ENCODE results near the gene GOLGA7B.

DNA sequence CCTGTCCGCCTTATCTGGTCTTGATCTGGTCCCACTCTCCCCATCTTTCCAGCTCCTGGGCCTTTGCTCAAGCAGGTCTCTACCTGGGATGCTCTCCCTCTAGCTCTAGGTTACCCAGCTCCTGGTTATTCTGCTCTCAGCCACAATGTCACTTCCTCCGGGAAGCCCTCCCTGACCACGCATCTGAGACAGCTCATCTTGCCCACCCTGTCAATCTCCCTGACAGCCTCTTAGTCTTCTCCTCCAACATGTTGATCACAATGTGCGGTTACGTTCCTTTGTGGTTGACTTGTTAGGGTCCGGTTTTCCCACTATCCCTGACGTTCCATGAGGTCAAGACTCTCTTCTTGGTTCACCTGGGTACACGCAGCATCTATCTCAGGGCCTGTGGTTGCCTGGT is 55.6 kb downstream of the GOLGA7B start:
- TF ChIP-seq POLR2AphosphoS5 (IDR thresholded peaks at IDR 0.05; ENCODE audit: low read depth, low read length), result no peak
- TF ChIP-seq FOXP2 (optimal IDR thresholded peaks at IDR 0.05; ENCODE audit: borderline replicate concordance, extremely low read depth, extremely low read length, insufficient read depth), result no peak
- TF ChIP-seq TAF1 (IDR thresholded peaks at IDR 0.05; ENCODE audit: borderline replicate concordance, insufficient read depth, low read length), result no peak
- TF ChIP-seq, protein P1, sequence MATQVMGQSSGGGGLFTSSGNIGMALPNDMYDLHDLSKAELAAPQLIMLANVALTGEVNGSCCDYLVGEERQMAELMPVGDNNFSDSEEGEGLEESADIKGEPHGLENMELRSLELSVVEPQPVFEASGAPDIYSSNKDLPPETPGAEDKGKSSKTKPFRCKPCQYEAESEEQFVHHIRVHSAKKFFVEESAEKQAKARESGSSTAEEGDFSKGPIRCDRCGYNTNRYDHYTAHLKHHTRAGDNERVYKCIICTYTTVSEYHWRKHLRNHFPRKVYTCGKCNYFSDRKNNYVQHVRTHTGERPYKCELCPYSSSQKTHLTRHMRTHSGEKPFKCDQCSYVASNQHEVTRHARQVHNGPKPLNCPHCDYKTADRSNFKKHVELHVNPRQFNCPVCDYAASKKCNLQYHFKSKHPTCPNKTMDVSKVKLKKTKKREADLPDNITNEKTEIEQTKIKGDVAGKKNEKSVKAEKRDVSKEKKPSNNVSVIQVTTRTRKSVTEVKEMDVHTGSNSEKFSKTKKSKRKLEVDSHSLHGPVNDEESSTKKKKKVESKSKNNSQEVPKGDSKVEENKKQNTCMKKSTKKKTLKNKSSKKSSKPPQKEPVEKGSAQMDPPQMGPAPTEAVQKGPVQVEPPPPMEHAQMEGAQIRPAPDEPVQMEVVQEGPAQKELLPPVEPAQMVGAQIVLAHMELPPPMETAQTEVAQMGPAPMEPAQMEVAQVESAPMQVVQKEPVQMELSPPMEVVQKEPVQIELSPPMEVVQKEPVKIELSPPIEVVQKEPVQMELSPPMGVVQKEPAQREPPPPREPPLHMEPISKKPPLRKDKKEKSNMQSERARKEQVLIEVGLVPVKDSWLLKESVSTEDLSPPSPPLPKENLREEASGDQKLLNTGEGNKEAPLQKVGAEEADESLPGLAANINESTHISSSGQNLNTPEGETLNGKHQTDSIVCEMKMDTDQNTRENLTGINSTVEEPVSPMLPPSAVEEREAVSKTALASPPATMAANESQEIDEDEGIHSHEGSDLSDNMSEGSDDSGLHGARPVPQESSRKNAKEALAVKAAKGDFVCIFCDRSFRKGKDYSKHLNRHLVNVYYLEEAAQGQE (IDR thresholded peaks at IDR 0.05; ENCODE audit: insufficient read depth in 1 of 2, low read depth in 2 of 2, low read length in 2 of 2), result no peak
- TF ChIP-seq SIN3A (IDR thresholded peaks at IDR 0.05; ENCODE audit: borderline replicate concordance, insufficient read depth, low read length), result no peak
